Measurements from ENCODE around the gene CD151.

- TF ChIP-seq CTCF (IDR thresholded peaks at IDR 0.05; ENCODE audit: poor library complexity) = no peak
- TF ChIP-seq EZH2phosphoT487 (IDR thresholded peaks at IDR 0.05; ENCODE audit: low read depth, severe bottlenecking, unreplicated experiment) = no peak
- TF ChIP-seq EZH2 (IDR thresholded peaks at IDR 0.05; ENCODE audit: borderline replicate concordance) = peak; percentile 9
These were observed 5.4 kb upstream of the CD151 start for GRCh38 chr11:827146-827896.
